Left lobe of liver (tissue), 2 donors: ENCODE results near the gene ADK. TPM values are rescaled to one million over a fixed set of nuclear protein-coding genes. Genes with fewer than 3 reads are reported as not detected.
"Not testable (repeated sequence)": the region's sequence is repeated elsewhere in the genome, so short reads cannot be mapped to it uniquely, and the experiment has no call there.

Source experiments
- ATAC-seq: fragments of 200-7000 bp; cut with Tn5 transposase; one replicate; pipeline ENCODE4 v1.9.1; 2020; ENCODE audit warnings: mild to moderate bottlenecking, moderate library complexity
- DNase-seq: peaks from one replicate; pipeline ENCODE4 v3.0.0-alpha.2; 2020; ENCODE audit warnings: low spot score
- total RNA-seq: library from RNA; stranded (reverse); gene quantifications from one replicate; pipeline ENCODE4 v1.2.1, GENCODE V29; 2021
- donor health status: DM: no; HTN: no; CAD: no; lungs with moderate emphysema.
- donor health status: DM: no; HTN: yes; CAD: no.

The ADK gene
- total RNA-seq, 1 donor from 2014 or later: 76.2 TPM

- not testable (repeated sequence) for DNase-seq, ATAC-seq
These were observed 306.5 kb downstream of the ADK start for GRCh38 chr10:74457478-74457877.

- DNase-seq: no peak
- no peak for ATAC-seq
These were observed 309.8 kb downstream of the ADK start for GRCh38 chr10:74460812-74461211.

- DNase-seq: no peak
- no peak for ATAC-seq
These were observed 323.1 kb downstream of the ADK start for GRCh38 chr10:74474022-74474713.

- not testable (repeated sequence) for ATAC-seq, DNase-seq
These were observed 325.2 kb downstream of the ADK start for GRCh38 chr10:74476162-74476706.

- DNase-seq (no peak), ATAC-seq (no peak)
These were observed 329.8 kb downstream of the ADK start for GRCh38 chr10:74480778-74481177.

- no peak for ATAC-seq
- no peak for DNase-seq
These were observed 332.3 kb downstream of the ADK start for GRCh38 chr10:74483356-74483755.

- no peak for DNase-seq
- no peak for ATAC-seq
These were observed 334.3 kb downstream of the ADK start for GRCh38 chr10:74485283-74485682.

- ATAC-seq: no peak
- DNase-seq: no peak
These were observed 335.6 kb downstream of the ADK start for GRCh38 chr10:74486659-74487058.

GRCh38 chr10:74488907-74489306, 337.9 kb downstream of the ADK start:
- DNase-seq (no peak), ATAC-seq (no peak)

- ATAC-seq (peak; percentile 40), DNase-seq (no peak)
These were observed 339.5 kb downstream of the ADK start for GRCh38 chr10:74490551-74490950.

- no peak for ATAC-seq
These were observed 340.0 kb downstream of the ADK start for GRCh38 chr10:74491014-74491413.

GRCh38 chr10:74496276-74496675, 345.3 kb downstream of the ADK start:
- not testable (repeated sequence) for ATAC-seq, DNase-seq

More at GRCh38 chr10:74491014-74491413, 340.0 kb downstream of the ADK start:
- no peak for DNase-seq

GRCh38 chr10:74498664-74499063, 347.6 kb downstream of the ADK start:
- not testable (repeated sequence) for DNase-seq

GRCh38 chr10:74500026-74500704, 349.1 kb downstream of the ADK start:
- ATAC-seq (no peak), DNase-seq (no peak)

More at GRCh38 chr10:74498664-74499063, 347.6 kb downstream of the ADK start:
- not testable (repeated sequence) for ATAC-seq

GRCh38 chr10:74500816-74501215, 349.8 kb downstream of the ADK start:
- DNase-seq (no peak), ATAC-seq (no peak)

GRCh38 chr10:74502963-74503608, 352.1 kb downstream of the ADK start:
- no peak for ATAC-seq

GRCh38 chr10:74507951-74508350, 356.9 kb downstream of the ADK start:
- no peak for ATAC-seq
- DNase-seq: no peak

More at GRCh38 chr10:74502963-74503608, 352.1 kb downstream of the ADK start:
- DNase-seq: no peak

- DNase-seq (no peak), ATAC-seq (no peak)
These were observed 359.6 kb downstream of the ADK start for GRCh38 chr10:74510594-74510993.

GRCh38 chr10:74511051-74511450, 360.0 kb downstream of the ADK start:
- DNase-seq (no peak), ATAC-seq (no peak)

GRCh38 chr10:74514322-74514721, 363.3 kb downstream of the ADK start:
- ATAC-seq (no peak), DNase-seq (no peak)

GRCh38 chr10:74518061-74518460, 367.0 kb downstream of the ADK start:
- ATAC-seq (no peak), DNase-seq (no peak)
